GM21381 (cell line): ENCODE data around the gene NPR2.

Experiments used
- ATAC-seq: cut with Tn5 transposase; IDR thresholded peaks from one replicate; pipeline ENCODE4 v1.9.1; 2021; ENCODE audit warnings: mild to moderate bottlenecking, moderate library complexity; ENCODE audit not compliant: unreplicated experiment

Gene NPR2

GRCh38 chr9:35798658-35799374 lies 7.4 kb downstream of the NPR2 start:
- ATAC-seq, result no peak

DNA sequence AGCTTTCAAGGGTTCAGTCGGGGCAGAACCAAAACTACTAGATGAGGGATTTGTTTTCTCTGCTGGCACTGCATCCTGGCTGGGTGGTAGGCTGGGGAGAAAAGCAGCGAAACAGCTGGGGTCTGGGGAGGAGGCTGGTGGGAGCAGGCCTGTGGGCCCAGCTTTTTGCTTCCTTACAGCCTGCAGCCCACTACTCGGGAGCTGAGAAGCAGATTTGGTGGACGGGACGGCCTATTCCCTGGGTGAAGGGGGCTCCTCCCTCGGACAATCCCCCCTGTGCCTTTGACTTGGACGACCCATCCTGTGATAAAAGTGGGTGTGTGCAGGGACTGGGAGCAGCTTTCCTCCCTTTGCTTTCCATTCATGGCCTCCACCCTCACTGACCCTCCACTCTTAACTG lies 9.1 kb downstream of the NPR2 start:
- ATAC-seq, result no peak

GRCh38 chr9:35801328-35802128 lies 10.1 kb downstream of the NPR2 start:
- ATAC-seq, result no peak

- ATAC-seq, result no peak
These were observed 14.7 kb downstream of the NPR2 start for GRCh38 chr9:35806101-35806500.

DNA sequence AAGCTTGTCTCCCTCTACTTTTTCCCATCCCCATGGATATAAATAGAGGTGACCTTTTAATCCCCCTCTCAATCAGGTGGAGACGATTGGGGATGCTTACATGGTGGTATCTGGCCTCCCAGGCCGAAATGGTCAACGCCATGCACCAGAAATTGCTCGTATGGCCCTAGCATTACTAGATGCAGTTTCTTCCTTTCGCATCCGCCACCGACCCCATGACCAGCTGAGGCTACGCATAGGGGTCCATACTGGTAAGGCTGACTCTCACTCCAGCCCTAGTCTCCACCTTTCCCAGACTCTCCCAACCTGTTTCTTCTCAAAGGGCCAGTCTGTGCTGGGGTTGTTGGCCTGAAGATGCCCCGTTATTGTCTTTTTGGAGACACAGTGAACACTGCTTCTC lies 17.0 kb downstream of the NPR2 start:
- ATAC-seq, result no peak

GRCh38 chr9:35810122-35810521 lies 18.7 kb downstream of the NPR2 start:
- ATAC-seq, result no peak

DNA sequence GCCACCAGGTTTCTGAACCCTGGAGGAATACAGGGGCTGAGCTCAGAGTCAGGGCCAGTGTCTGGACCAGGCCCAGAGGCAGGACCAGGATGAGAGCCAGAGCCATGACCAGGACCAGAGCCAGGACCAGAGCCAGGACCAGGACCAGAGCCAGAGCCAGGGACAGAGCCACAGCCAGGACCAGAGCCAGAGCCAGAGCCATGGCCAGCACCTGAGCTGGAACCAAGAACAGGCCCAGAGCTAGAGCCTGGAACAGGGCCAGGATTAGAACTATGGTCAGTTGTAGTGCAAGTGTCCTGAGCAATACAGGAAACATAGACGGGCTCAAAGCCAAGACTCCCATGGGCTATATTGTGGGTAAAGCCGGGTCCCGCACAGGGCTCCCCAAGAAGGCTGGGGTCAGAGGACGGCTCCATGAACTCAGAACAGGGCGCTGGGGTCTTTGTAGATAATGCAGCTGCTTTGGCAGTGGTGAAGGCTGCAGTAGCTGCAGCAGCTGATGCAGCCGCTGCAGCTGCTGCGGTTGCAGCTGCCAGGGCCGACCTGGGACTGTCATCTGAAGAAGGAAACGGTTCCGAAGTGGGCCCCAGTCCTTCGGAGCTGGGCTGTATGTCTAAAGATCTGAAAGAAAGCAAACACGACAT lies 20.1 kb downstream of the NPR2 start:
- ATAC-seq, result no peak

GRCh38 chr9:35812025-35812602 lies 20.7 kb downstream of the NPR2 start, which contains the start of gene SPAG8:
Gene SPAG8 (minus strand): TSS chr9:35812262. CDS start chr9:35812147, 115 bp downstream.
- ATAC-seq, result peak; percentile 54

DNA sequence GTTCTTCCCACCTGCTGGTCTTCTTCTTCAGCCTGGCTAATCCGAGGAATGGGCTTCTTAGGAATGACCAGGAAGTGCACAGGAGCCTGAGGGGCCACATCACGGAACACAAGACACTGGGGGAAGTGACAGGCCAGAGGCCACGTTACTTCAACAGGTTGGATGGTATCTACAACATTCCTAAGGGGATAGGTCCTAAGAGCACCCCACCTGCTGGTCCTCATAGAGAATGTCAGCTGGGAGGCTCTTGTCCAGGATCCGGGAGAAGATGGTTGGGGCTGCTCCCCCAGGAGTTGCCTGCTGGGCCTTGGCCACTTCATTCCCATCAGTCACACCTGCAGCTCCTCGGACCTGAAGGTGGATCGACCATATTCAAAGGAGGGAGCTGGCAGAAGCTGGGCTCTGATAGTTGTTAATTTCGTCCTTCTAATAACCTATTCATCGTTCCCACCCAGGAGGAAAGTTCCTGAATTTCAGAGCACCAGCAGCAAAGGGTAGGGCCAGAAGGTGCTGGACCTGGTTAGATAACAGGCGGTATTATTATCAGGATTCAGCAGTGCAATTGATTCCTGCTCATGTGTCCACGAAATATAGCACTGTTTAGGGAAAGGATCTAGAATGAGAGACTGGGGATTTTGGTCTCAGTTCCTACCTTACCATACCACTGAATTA lies 22.2 kb downstream of the NPR2 start:
- ATAC-seq, result no peak

DNA sequence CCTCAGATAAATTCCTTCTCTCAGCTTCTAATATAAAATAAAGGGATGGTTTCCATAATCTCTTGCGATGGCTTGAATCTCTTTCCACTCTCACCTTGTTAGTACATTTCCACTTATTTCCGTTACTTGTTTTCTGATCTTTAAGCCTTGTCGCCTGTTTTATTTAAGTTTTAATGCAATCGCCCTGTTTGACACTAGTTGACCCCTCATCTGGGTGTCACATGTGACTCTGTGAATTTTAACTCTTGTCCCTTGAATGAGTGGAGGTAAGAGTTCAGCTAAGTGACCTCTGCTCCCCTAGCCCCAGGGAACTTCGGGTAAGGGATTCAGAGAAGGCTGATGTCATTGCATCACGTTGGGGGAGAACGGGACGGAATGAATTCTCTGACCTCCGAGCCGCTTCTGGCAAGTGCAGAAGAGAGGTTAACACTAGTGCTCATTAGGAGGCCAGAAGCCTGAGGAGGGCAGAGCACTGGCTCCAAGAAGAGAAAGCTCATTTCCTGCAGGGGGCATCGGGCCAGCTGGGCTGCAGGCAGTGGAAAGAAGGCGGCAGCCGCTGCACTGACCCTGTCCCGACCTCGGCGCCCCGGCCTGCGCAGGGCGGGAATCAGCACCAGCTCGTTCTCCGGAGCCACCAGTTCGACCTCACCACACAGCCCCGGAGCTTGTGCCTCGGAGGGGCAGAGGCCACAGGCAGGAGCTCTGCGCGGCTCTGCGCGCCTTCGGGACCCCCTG lies 22.9 kb downstream of the NPR2 start:
- ATAC-seq, result peak; percentile 19

DNA sequence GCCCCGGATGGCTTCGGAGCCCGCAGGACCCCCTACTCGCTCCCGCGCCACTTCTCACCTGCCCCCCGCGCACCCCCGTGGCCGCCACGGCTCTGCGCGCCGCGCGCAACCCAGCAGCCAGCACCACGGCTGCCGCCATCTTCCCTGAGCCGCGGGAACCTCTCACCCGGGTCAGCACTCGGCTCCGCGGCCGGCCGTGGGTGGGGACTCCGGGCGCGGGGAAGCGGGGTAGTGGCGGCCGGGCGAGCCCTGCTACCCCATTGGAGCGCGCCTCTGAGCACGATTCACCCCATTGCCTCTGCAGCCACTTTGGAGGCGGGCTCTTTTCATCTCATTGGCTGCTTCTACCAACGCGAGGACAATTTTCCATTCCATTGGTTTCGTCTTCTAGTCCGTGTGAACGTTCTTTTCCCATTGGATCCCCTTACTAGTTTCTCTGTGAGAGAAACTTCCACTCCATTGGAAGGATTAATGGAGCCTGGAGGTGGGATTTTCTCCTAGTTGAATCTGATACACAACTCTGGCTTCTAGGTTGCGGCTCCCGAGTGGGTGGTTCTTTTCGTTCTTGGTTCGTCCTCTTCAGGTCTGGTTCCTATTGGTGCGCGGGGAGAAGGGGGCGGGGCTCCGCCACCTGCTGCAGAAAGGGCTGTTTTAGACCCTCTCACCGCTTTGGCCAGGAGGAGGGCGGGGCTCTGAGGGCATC lies 23.6 kb downstream of the NPR2 start, which contains the start of gene HINT2:
HINT2 (minus strand) TSS at position 202 of the 703 bp plus-strand sequence; CDS start at position 139, 63 bp downstream.
- ATAC-seq, result peak; percentile 72

- no peak for ATAC-seq
These were observed 25.3 kb downstream of the NPR2 start for GRCh38 chr9:35816708-35817107.

GRCh38 chr9:35818341-35818740 lies 26.9 kb downstream of the NPR2 start:
- no peak for ATAC-seq

- ATAC-seq, result no peak
These were observed 28.7 kb downstream of the NPR2 start for GRCh38 chr9:35820076-35820475.

GRCh38 chr9:35822926-35823325 lies 31.5 kb downstream of the NPR2 start:
- ATAC-seq, result no peak

- ATAC-seq, result no peak
These were observed 34.8 kb downstream of the NPR2 start for GRCh38 chr9:35826071-35826701.

GRCh38 chr9:35827486-35827885 lies 36.1 kb downstream of the NPR2 start:
- ATAC-seq, result no peak

DNA sequence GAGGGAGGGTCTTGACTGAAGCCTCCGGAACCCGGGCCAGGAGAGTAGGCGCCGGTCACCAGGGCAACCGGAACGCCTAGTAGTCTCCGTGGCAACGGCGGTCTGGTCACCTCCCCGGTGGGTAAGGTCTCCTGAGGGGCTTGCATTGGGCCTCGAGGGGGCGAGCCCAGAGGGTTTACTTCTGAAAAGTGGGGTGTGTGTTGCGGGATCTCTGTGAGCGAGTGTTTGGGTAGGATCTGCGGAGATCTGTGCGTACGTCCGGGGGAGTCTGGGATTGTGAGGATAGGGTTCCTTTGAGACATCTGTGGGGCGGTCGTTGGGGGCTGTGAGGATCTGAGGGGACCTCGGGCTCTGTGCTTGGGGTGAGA lies 37.3 kb downstream of the NPR2 start, which contains the start of gene FAM221B:
FAM221B (minus strand) TSS at position 17 of the 368 bp plus-strand sequence. CDS start 2,571 bp downstream, outside the sequence.
- no peak for ATAC-seq
